Measurements from ENCODE around the gene TPK1. TPM values are rescaled to one million over a fixed set of nuclear protein-coding genes. Genes with fewer than 3 reads are reported as not detected.
"Not testable (repeated sequence)": the region's sequence is repeated elsewhere in the genome, so short reads cannot be mapped to it uniquely, and the experiment has no call there.

TPK1 gene
- polyA plus RNA-seq, 3 donors = 1.4 to 10.5 (median 3.0) TPM

GRCh38 chr7:144594580-144594979 is 241.3 kb downstream of the TPK1 start:
- no peak overlapping the region for H3K27ac ChIP-seq (ENCODE audit: low read depth, low read length)

GRCh38 chr7:144588559-144589051 is 247.2 kb downstream of the TPK1 start:
- WGBS, 3 donors = 44 to 81% (median 54%) methylated on average over 4 of the region's 4 CpGs

GRCh38 chr7:144587701-144588100 is 248.2 kb downstream of the TPK1 start:
- WGBS, 3 donors = 75 to 91% (median 88%) methylated on average over 1 of the region's 1 CpG

More at GRCh38 chr7:144588559-144589051, 247.2 kb downstream of the TPK1 start:
- no peak overlapping the region for H3K27ac ChIP-seq (ENCODE audit: low read depth, low read length)

GRCh38 chr7:144584726-144585125 is 251.1 kb downstream of the TPK1 start:
- WGBS, 3 donors = 95 to 96% (median 95%) methylated on average over 3 of the region's 3 CpGs
- H3K27ac ChIP-seq (ENCODE audit: low read depth, low read length) = no peak overlapping the region

More at GRCh38 chr7:144587701-144588100, 248.2 kb downstream of the TPK1 start:
- H3K27ac ChIP-seq (ENCODE audit: low read depth, low read length) = no peak overlapping the region

- 84 to 96% (median 89%) methylated on average over 1 of the region's 1 CpG for WGBS, 3 donors
Measured at GRCh38 chr7:144579687-144580086, 256.2 kb downstream of the TPK1 start.

GRCh38 chr7:144575456-144575855 is 260.4 kb downstream of the TPK1 start:
- no peak overlapping the region for H3K27ac ChIP-seq (ENCODE audit: low read depth, low read length)
- WGBS, 3 donors = 65 to 93% (median 78%) methylated on average over 3 of the region's 3 CpGs

More at GRCh38 chr7:144579687-144580086, 256.2 kb downstream of the TPK1 start:
- no peak overlapping the region for H3K27ac ChIP-seq (ENCODE audit: low read depth, low read length)

GRCh38 chr7:144574753-144575152 is 261.1 kb downstream of the TPK1 start:
- H3K27ac ChIP-seq (ENCODE audit: low read depth, low read length) = not testable (repeated sequence)
- WGBS, 3 donors = 78 to 96% (median 94%) methylated on average over 5 of the region's 5 CpGs

- no peak overlapping the region for H3K27ac ChIP-seq (ENCODE audit: low read depth, low read length)
- WGBS, 3 donors = 81 to 86% (median 83%) methylated on average over 3 of the region's 3 CpGs
Measured at GRCh38 chr7:144568233-144568632, 267.6 kb downstream of the TPK1 start.

- WGBS, 3 donors = 81 to 91% (median 89%) methylated on average over 4 of the region's 4 CpGs
- no peak overlapping the region for H3K27ac ChIP-seq (ENCODE audit: low read depth, low read length)
Measured at GRCh38 chr7:144565586-144565985, 270.3 kb downstream of the TPK1 start.

GRCh38 chr7:144549861-144550260 is 286.0 kb downstream of the TPK1 start:
- WGBS, 3 donors = 57 to 85% (median 69%) methylated on average over 7 of the region's 7 CpGs
- no peak overlapping the region for H3K27ac ChIP-seq (ENCODE audit: low read depth, low read length)

- H3K27ac ChIP-seq (ENCODE audit: low read depth, low read length) = no peak overlapping the region
- WGBS, 3 donors = 89 to 92% (median 92%) methylated on average over 3 of the region's 3 CpGs
Measured at GRCh38 chr7:144548556-144548955, 287.3 kb downstream of the TPK1 start.

- no peak overlapping the region for H3K27ac ChIP-seq (ENCODE audit: low read depth, low read length)
- WGBS, 3 donors = 87 to 93% (median 87%) methylated on average over 1 of the region's 1 CpG
Measured at GRCh38 chr7:144547888-144548287, 288.0 kb downstream of the TPK1 start.

- H3K27ac ChIP-seq (ENCODE audit: low read depth, low read length) = no peak overlapping the region
- 58 to 82% (median 65%) methylated on average over 2 of the region's 2 CpGs for WGBS, 3 donors
Measured at GRCh38 chr7:144546782-144547181, 289.1 kb downstream of the TPK1 start.

GRCh38 chr7:144545330-144545729 is 290.5 kb downstream of the TPK1 start:
- H3K27ac ChIP-seq (ENCODE audit: low read depth, low read length) = no peak overlapping the region
- 76 to 82% (median 79%) methylated on average over 1 of the region's 1 CpG for WGBS, 3 donors

- WGBS, 3 donors = 75 to 96% (median 91%) methylated on average over 3 of the region's 3 CpGs
- H3K27ac ChIP-seq (ENCODE audit: low read depth, low read length) = no peak overlapping the region
Measured at GRCh38 chr7:144534655-144535395, 301.0 kb downstream of the TPK1 start.

- 75 to 80% (median 79%) methylated on average over 4 of the region's 4 CpGs for WGBS, 3 donors
- no peak overlapping the region for H3K27ac ChIP-seq (ENCODE audit: low read depth, low read length)
Measured at GRCh38 chr7:144534196-144534595, 301.7 kb downstream of the TPK1 start.

GRCh38 chr7:144531181-144531580 is 304.7 kb downstream of the TPK1 start:
- no peak overlapping the region for H3K27ac ChIP-seq (ENCODE audit: low read depth, low read length)

GRCh38 chr7:144529269-144529926 is 306.5 kb downstream of the TPK1 start:
- 54 to 65% (median 63%) methylated on average over 3 of the region's 3 CpGs for WGBS, 3 donors
- no peak overlapping the region for H3K27ac ChIP-seq (ENCODE audit: low read depth, low read length)

- H3K27ac ChIP-seq (ENCODE audit: low read depth, low read length) = no peak overlapping the region
- 85 to 88% (median 86%) methylated on average over 4 of the region's 4 CpGs for WGBS, 3 donors
Measured at GRCh38 chr7:144528536-144529045, 307.3 kb downstream of the TPK1 start.

Data from adipose tissue (tissue), 3 donors.